Panc1 (cell line): ENCODE measurements around the gene PDE1A. TPM values are rescaled to one million over a fixed set of nuclear protein-coding genes. Genes with fewer than 3 reads are reported as not detected.

Source experiments
- ATAC-seq: fragments of 200-7000 bp; cut with Tn5 transposase; 2 replicates; pipeline ENCODE4 v1.9.1; 2020; ENCODE audit warnings: mild to moderate bottlenecking, moderate library complexity
- BruUV-seq: library from RNA; stranded (reverse); fragments of 400-500 nt; replicated peaks from 2 replicates; lab custom pipeline; 2021; lab: Mats Ljungman, UMichigan
- CTCF ChIA-PET: fragments of 300-600 bp; sonication (Branson Sonifier 250); formaldehyde crosslinking; loops from one replicate; lab custom pipeline; 2022; ENCODE audit warnings: antibody characterized with exemption; lab: Charles Lee
- POLR2A ChIA-PET: fragments of 300-600 bp; sonication (Branson Sonifier 250); formaldehyde crosslinking; loops from one replicate; lab custom pipeline; 2022; ENCODE audit warnings: antibody characterized with exemption; lab: Charles Lee
- DNase-seq: peaks from one replicate; pipeline ENCODE4 v3.0.0-alpha.2; 2010; ENCODE audit warnings: low read depth, low spot score
- H3K27ac ChIP-seq: 2 replicates; pipeline ENCODE4 v1.5.1; 2011; ENCODE audit warnings: mild to moderate bottlenecking, low read length, inconsistent platforms
- H3K27me3 ChIP-seq: fragments of 200-500 bp; sonication (Bioruptor generic); 2 replicates; pipeline ENCODE4 v1.6.0; 2014; ENCODE audit warnings: low read length, inconsistent platforms; ENCODE audit not compliant: control insufficient read depth, insufficient read depth
- H3K36me3 ChIP-seq: fragments of 200-500 bp; sonication (Bioruptor generic); 2 replicates; pipeline ENCODE4 v1.5.1; 2014; ENCODE audit warnings: inconsistent platforms, mild to moderate bottlenecking, low read length, moderate library complexity; ENCODE audit not compliant: control insufficient read depth, insufficient read depth
- H3K4me1 ChIP-seq: 2 replicates; pipeline ENCODE4 v1.5.1; 2011; ENCODE audit warnings: inconsistent platforms, mild to moderate bottlenecking, low read length, moderate library complexity; ENCODE audit not compliant: control insufficient read depth, insufficient read depth
- H3K4me3 ChIP-seq, 2 experiments: 2 replicates each; pipeline ENCODE4 v1.5.1; 2011 to 2012; ENCODE audit warnings: low read depth in 2 of 2, low read length in 2 of 2, mild to moderate bottlenecking in 2 of 2, inconsistent platforms in 1 of 2, moderate library complexity in 1 of 2
- H3K9me3 ChIP-seq: fragments of 200-500 bp; sonication (Bioruptor generic); 2 replicates; pipeline ENCODE4 v1.5.1; 2014; ENCODE audit warnings: low read depth, mild to moderate bottlenecking, inconsistent platforms, low read length, moderate library complexity; ENCODE audit not compliant: control insufficient read depth, insufficient read depth
- POLR2AphosphoS5 ChIP-seq: IDR thresholded peaks from 2 replicates; pipeline ENCODE4 v1.6.1; 2012; ENCODE audit warnings: mild to moderate bottlenecking, low read depth, low read length, moderate library complexity
- SIN3A ChIP-seq: IDR thresholded peaks from 2 replicates; pipeline ENCODE4 v1.6.1; 2012; ENCODE audit warnings: low read depth, mild to moderate bottlenecking, low read length, moderate library complexity, borderline replicate concordance; ENCODE audit not compliant: insufficient read depth
- TCF7L2 ChIP-seq: IDR thresholded peaks from 2 replicates; pipeline ENCODE4 v1.6.1; 2011; ENCODE audit warnings: mild to moderate bottlenecking, low read depth, low read length, inconsistent platforms
- in situ Hi-C: cut with HindIII; loops from 2 replicates; pipeline ENCODE4 v1.10.0; 2016; ENCODE audit warnings: low sequenced_read_pairs, low pct_unique_long_range_greater_than_20kb
- intact Hi-C: fragments of 100-400 bp; cut with micrococcal nuclease; formaldehyde crosslinking; loops from one replicate; pipeline ENCODE4 v1.10.0; 2022; ENCODE audit not compliant: unreplicated experiment
- total RNA-seq: library from RNA; stranded (reverse); gene quantifications from one replicate; pipeline ENCODE4 v1.2.1, GENCODE V29; 2021; ENCODE audit not compliant: unreplicated experiment
- TF ChIP-seq, protein P1 (sequence below): fragments of 450-650 bp; IDR thresholded peaks from 2 replicates; pipeline ENCODE4 v1.5.1; 2017; ENCODE audit warnings: mild to moderate bottlenecking
- TF ChIP-seq, protein P2 (sequence below), 2 experiments: IDR thresholded peaks; 2 replicates each; pipeline ENCODE4 v1.6.1; 2011 to 2012; ENCODE audit warnings: low read depth in 2 of 2, control low read depth in 1 of 2, low read length in 1 of 2, mild to moderate bottlenecking in 1 of 2, moderate library complexity in 1 of 2; ENCODE audit not compliant: insufficient read depth in 1 of 2

PDE1A gene
- total RNA-seq, 1 experiment from 2014 or later, result 0.08 TPM

DNA sequence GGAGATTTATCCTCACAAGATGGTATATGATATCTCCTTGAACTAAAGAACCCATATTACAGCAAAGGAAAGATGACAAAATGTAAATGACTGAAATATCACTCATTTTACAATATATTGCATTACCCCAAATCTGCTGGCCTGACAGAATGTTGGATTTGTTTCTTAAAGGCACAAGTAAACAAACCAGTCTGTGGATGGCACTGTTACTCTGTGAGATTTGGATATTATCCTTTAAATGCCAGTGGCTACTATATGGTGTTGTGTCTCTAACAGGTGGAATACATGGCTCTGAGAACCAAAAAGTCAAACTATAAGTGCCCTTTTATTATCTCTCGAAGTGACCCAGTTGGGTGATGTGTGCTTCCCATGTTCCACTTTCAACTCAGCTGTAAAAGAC is 125.7 kb downstream of the PDE1A start:
- H3K4me3 ChIP-seq, result no peak overlapping the region
- no peak for TF ChIP-seq POLR2AphosphoS5
- no peak for TF ChIP-seq SIN3A
- no peak for TF ChIP-seq TCF7L2
- TF ChIP-seq, protein P1, sequence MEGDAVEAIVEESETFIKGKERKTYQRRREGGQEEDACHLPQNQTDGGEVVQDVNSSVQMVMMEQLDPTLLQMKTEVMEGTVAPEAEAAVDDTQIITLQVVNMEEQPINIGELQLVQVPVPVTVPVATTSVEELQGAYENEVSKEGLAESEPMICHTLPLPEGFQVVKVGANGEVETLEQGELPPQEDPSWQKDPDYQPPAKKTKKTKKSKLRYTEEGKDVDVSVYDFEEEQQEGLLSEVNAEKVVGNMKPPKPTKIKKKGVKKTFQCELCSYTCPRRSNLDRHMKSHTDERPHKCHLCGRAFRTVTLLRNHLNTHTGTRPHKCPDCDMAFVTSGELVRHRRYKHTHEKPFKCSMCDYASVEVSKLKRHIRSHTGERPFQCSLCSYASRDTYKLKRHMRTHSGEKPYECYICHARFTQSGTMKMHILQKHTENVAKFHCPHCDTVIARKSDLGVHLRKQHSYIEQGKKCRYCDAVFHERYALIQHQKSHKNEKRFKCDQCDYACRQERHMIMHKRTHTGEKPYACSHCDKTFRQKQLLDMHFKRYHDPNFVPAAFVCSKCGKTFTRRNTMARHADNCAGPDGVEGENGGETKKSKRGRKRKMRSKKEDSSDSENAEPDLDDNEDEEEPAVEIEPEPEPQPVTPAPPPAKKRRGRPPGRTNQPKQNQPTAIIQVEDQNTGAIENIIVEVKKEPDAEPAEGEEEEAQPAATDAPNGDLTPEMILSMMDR, result no peak
- TF ChIP-seq, protein P2, sequence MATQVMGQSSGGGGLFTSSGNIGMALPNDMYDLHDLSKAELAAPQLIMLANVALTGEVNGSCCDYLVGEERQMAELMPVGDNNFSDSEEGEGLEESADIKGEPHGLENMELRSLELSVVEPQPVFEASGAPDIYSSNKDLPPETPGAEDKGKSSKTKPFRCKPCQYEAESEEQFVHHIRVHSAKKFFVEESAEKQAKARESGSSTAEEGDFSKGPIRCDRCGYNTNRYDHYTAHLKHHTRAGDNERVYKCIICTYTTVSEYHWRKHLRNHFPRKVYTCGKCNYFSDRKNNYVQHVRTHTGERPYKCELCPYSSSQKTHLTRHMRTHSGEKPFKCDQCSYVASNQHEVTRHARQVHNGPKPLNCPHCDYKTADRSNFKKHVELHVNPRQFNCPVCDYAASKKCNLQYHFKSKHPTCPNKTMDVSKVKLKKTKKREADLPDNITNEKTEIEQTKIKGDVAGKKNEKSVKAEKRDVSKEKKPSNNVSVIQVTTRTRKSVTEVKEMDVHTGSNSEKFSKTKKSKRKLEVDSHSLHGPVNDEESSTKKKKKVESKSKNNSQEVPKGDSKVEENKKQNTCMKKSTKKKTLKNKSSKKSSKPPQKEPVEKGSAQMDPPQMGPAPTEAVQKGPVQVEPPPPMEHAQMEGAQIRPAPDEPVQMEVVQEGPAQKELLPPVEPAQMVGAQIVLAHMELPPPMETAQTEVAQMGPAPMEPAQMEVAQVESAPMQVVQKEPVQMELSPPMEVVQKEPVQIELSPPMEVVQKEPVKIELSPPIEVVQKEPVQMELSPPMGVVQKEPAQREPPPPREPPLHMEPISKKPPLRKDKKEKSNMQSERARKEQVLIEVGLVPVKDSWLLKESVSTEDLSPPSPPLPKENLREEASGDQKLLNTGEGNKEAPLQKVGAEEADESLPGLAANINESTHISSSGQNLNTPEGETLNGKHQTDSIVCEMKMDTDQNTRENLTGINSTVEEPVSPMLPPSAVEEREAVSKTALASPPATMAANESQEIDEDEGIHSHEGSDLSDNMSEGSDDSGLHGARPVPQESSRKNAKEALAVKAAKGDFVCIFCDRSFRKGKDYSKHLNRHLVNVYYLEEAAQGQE (IDR thresholded peaks at IDR 0.05; ENCODE audit: insufficient read depth in 1 of 2, low read depth in 2 of 2, low read length in 1 of 2), result no peak
- no peaks in the 10 kb centered on the region for H3K27me3 ChIP-seq
- DNase-seq (no peak), ATAC-seq (no peak)
- no peaks in the 10 kb centered on the region for H3K36me3 ChIP-seq
- H3K27ac ChIP-seq, result no peak overlapping the region
- ChIA-PET CTCF (no interaction called here), POLR2A (no interaction called here)
- in situ Hi-C loops, result no loop called here
- BruUV-seq, result no TSS peak
- no peaks in the 10 kb centered on the region for H3K9me3 ChIP-seq
- intact Hi-C loops, result no loop called here
- no peaks in the 10 kb centered on the region for H3K4me1 ChIP-seq

DNA sequence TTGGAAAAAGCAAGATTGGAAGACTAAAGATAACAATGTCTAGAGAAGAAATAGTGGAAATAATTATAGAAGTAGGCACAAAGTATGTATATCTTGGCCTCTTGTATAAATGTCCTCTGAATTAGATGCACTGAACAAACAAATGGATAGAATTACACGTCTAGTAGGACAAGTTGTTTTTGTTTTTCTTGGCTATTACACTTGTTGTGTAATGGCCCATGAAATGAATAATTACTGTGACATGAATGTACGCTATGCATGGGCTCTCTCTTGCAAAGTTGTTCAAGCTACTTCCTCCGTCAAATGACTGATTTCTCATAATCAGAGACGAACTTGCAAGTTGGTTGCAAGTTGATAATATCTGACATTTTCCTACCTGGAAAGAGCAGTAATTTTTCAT is 126.2 kb downstream of the PDE1A start:
- H3K36me3 ChIP-seq, result no peaks in the 10 kb centered on the region
- H3K4me3 ChIP-seq, result no peak overlapping the region
- H3K4me1 ChIP-seq, result no peaks in the 10 kb centered on the region
- no peak for TF ChIP-seq TCF7L2
- TF ChIP-seq SIN3A, result no peak
- no peak for TF ChIP-seq POLR2AphosphoS5
- TF ChIP-seq, protein P1, result no peak
- TF ChIP-seq, protein P2 (IDR thresholded peaks at IDR 0.05; ENCODE audit: insufficient read depth in 1 of 2, low read depth in 2 of 2, low read length in 1 of 2), result no peak
- CTCF ChIA-PET, result no interaction called here
- POLR2A ChIA-PET, result no interaction called here
- no peak for ATAC-seq
- H3K9me3 ChIP-seq, result no peaks in the 10 kb centered on the region
- no peaks in the 10 kb centered on the region for H3K27me3 ChIP-seq
- H3K27ac ChIP-seq, result no peak overlapping the region
- BruUV-seq, result no TSS peak
- DNase-seq, result no peak
- in situ Hi-C loops, result no loop called here
- intact Hi-C loops, result no loop called here
